Measurements from ENCODE around the gene CGN. TPM values are rescaled to one million over a fixed set of nuclear protein-coding genes. Genes with fewer than 3 reads are reported as not detected.

Gene CGN
- total and polyA plus RNA-seq, 2 experiments from 2014 or later, result 11.8 to 37.0 TPM

DNA sequence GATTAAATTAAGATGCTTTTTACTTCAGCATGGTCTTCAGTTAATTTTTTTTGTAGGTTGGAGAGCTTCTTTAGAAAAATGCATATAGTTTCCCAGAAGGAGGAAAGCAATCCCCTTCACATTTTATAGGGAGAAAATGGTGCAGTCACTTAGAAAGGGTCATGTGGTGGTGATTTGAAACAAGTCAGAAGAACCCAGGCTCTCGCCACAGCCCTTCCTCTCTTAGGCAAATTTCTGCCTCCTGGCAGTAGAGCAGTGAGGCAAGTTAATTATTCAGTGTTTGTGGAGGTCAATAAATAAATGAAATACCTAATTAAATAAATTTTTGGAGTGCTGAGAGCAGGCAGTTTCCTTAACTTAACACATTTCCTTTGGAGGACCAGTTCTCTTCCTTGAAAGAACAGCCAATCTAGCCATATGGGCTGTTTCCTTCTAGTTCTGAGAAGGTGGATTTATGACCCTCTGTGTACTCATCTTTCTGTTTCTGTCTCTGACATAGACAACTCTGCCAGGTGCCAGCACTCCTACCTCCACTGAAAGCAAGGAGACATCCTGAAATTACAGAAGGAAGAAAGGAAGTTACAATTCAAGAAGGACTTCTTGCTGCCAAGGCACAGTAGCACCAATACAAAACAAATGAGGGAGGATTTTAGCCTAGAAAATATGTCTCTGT, 32.9 kb upstream of the CGN start (continued):
- no peak for TF ChIP-seq EZH2 (IDR thresholded peaks at IDR 0.05; ENCODE audit: low read depth, unreplicated experiment)
- no peak for TF ChIP-seq CTCF (conservative IDR thresholded peaks at IDR 0.05; ENCODE audit: low read depth in 2 of 2)
- no peak for TF ChIP-seq ZNF331 (CRISPR knock-in tag; IDR thresholded peaks at IDR 0.05; ENCODE audit: low read depth)
- TF ChIP-seq REST (IDR thresholded peaks at IDR 0.05; ENCODE audit: unreplicated experiment), result no peak
- TF ChIP-seq ETS1 (IDR thresholded peaks at IDR 0.05), result no peak

- no peaks in the 10 kb centered on the region; the same call in 2 of the 3 replicates for H3K9me3 Mint-ChIP-seq
- peaks cover 5% of the 10 kb centered on the region; the same call in 2 of the 3 replicates for H3K4me1 Mint-ChIP-seq
- Histone ChIP-seq H4K20me1 (replicated peaks; ENCODE audit: insufficient read depth) (no peaks in the 10 kb centered on the region), H3K36me3 (ENCODE audit: insufficient read depth) (no peaks in the 10 kb centered on the region), H3F3A (replicated peaks; ENCODE audit: low read depth) (no peaks in the 10 kb centered on the region), H3K4me3 (no peak overlapping the region), H3K4me2 (no peak overlapping the region), H3K9me2 (ENCODE audit: insufficient read depth) (no peaks in the 10 kb centered on the region), H3K27ac (ENCODE audit: low read depth) (no peak overlapping the region), H2AFZ (no peak overlapping the region), H3K79me2 (replicated peaks; ENCODE audit: insufficient read depth) (no peaks in the 10 kb centered on the region), H3K4me1 (ENCODE audit: insufficient read depth) (no peaks in the 10 kb centered on the region), H3K27me3 (ENCODE audit: insufficient read depth) (no peaks in the 10 kb centered on the region)
- H3K4me3 Mint-ChIP-seq, result no peak overlapping the region
- H3K27me3 Mint-ChIP-seq (ENCODE audit: insufficient read depth, low read depth, poor library complexity), result peaks cover 2% of the 10 kb centered on the region
- no peak for ATAC-seq
- no peak overlapping the region for H3K27ac Mint-ChIP-seq
- H3K36me3 Mint-ChIP-seq (ENCODE audit: low read depth), result no peaks in the 10 kb centered on the region
- no peak for DNase-seq (ENCODE audit: low spot score)
- TF ChIP-seq ETS1 (IDR thresholded peaks at IDR 0.05) (no peak), JUNB (IDR thresholded peaks at IDR 0.05; ENCODE audit: unreplicated experiment) (no peak), ZNF462 (CRISPR knock-in tag; IDR thresholded peaks at IDR 0.05) (no peak), EZH2 (IDR thresholded peaks at IDR 0.05; ENCODE audit: low read depth, unreplicated experiment) (no peak)
Observed at GRCh38 chr1:151478923-151479322, 32.3 kb upstream of the CGN start.

Measured in GM23338 (cell line).